ENCODE measurements around the gene SEPTIN14.

- TF ChIP-seq CTCF (IDR thresholded peaks at IDR 0.05; ENCODE audit: control extremely low read depth in 1 of 3, insufficient read depth in 1 of 3, low read depth in 1 of 3, low read length in 3 of 3): no peak
- no peak for TF ChIP-seq ATF3 (IDR thresholded peaks at IDR 0.05; ENCODE audit: insufficient read depth, low read depth, low read length)
- no peak for TF ChIP-seq POLR2A (IDR thresholded peaks at IDR 0.05; ENCODE audit: control extremely low read depth in 1 of 2, low read depth in 2 of 2, low read length in 2 of 2)
Observed at GRCh38 chr7:55778631-55779030, 83.9 kb downstream of the SEPTIN14 start.
